Neural cell (in vitro differentiated cells): ENCODE results near the gene STARD5. TPM values are rescaled to one million over a fixed set of nuclear protein-coding genes. Genes with fewer than 3 reads are reported as not detected.

ENCODE experiments used
- H2AFZ ChIP-seq: fragments of 200-600, 300-800 bp; sonication (generic), shearing (Covaris generic); 2 replicates; pipeline ENCODE4 v1.6.0; 2014; ENCODE audit warnings: low read depth, mild to moderate bottlenecking, antibody characterized with exemption, low read length, moderate library complexity
- H3F3A ChIP-seq: fragments of 200-600 bp; shearing (Covaris generic); 2 replicates; pipeline ENCODE4 v1.6.1; 2016; ENCODE audit warnings: mild to moderate bottlenecking, moderate library complexity, mixed read lengths, antibody characterized with exemption, low read length; ENCODE audit not compliant: insufficient read depth, poor library complexity, severe bottlenecking
- H3K27ac ChIP-seq: fragments of 200-600, 300-800 bp; sonication (generic), shearing (Covaris generic); 2 replicates; pipeline ENCODE4 v1.5.1; 2014; ENCODE audit warnings: mild to moderate bottlenecking, low read length, moderate library complexity
- H3K27me3 ChIP-seq: fragments of 300-800, 200-600 bp; sonication (generic), shearing (Covaris generic); 2 replicates; pipeline ENCODE4 v1.6.0; 2014; ENCODE audit warnings: mild to moderate bottlenecking, low read depth, low read length, moderate library complexity; ENCODE audit not compliant: insufficient read depth
- H3K36me3 ChIP-seq: fragments of 300-800, 200-600 bp; sonication (generic), shearing (Covaris generic); 2 replicates; pipeline ENCODE4 v1.5.1; 2014; ENCODE audit warnings: mild to moderate bottlenecking, antibody characterized with exemption, low read length, moderate library complexity; ENCODE audit not compliant: insufficient read depth
- H3K4me2 ChIP-seq: fragments of 300-800, 200-600 bp; sonication (generic), shearing (Covaris generic); 2 replicates; pipeline ENCODE4 v1.6.0; 2014; ENCODE audit warnings: mild to moderate bottlenecking, low read length
- H3K4me3 ChIP-seq: fragments of 300-800, 200-600 bp; sonication (generic), shearing (Covaris generic); 2 replicates; pipeline ENCODE4 v1.5.1; 2014; ENCODE audit warnings: mild to moderate bottlenecking, low read length, moderate library complexity
- H3K79me2 ChIP-seq: fragments of 200-600 bp; shearing (Covaris generic); replicated peaks from 2 replicates; pipeline ENCODE4 v1.6.0; 2014; ENCODE audit warnings: mild to moderate bottlenecking, low read length, moderate library complexity; ENCODE audit not compliant: insufficient read depth
- H3K9ac ChIP-seq: fragments of 300-800, 200-600 bp; sonication (generic), shearing (Covaris generic); 2 replicates; pipeline ENCODE4 v1.6.1; 2016; ENCODE audit warnings: mild to moderate bottlenecking, low read length, mixed read lengths
- H3K9me2 ChIP-seq: fragments of 200-600 bp; shearing (Covaris generic); 2 replicates; pipeline ENCODE4 v1.6.1; 2016; ENCODE audit warnings: mild to moderate bottlenecking, low read length, mixed read lengths; ENCODE audit not compliant: insufficient read depth
- H3K9me3 ChIP-seq: fragments of 200-600, 300-800 bp; sonication (generic), shearing (Covaris generic); 2 replicates; pipeline ENCODE4 v1.6.1; 2016; ENCODE audit warnings: mild to moderate bottlenecking, mixed run types, low read length, moderate library complexity, mixed read lengths
- H4K20me1 ChIP-seq: fragments of 200-600 bp; shearing (Covaris generic); 2 replicates; pipeline ENCODE4 v1.6.1; 2016; ENCODE audit warnings: mild to moderate bottlenecking, mixed run types; ENCODE audit not compliant: insufficient read depth
- EP300 ChIP-seq: fragments of 450-650 bp; conservative IDR thresholded peaks from 2 replicates; pipeline ENCODE4 v1.6.1; 2014; ENCODE audit warnings: antibody characterized with exemption, mild to moderate bottlenecking, moderate library complexity; ENCODE audit not compliant: poor library complexity, severe bottlenecking
- EZH2 ChIP-seq: fragments of 200-600, 300-800 bp; shearing (Covaris generic), sonication (generic); IDR thresholded peaks from 2 replicates; pipeline ENCODE4 v1.6.1; 2014; ENCODE audit warnings: antibody characterized with exemption, low read length, borderline replicate concordance, mild to moderate bottlenecking; ENCODE audit not compliant: insufficient read depth, poor library complexity, severe bottlenecking
- MXI1 ChIP-seq: fragments of 450-650 bp; conservative IDR thresholded peaks from 2 replicates; pipeline ENCODE4 v1.6.1; 2014; ENCODE audit warnings: antibody characterized with exemption, mild to moderate bottlenecking; ENCODE audit not compliant: poor library complexity, severe bottlenecking
- POLR2AphosphoS5 ChIP-seq: IDR thresholded peaks from 2 replicates; pipeline ENCODE4 v1.6.1; 2012
- RAD21 ChIP-seq: fragments of 450-650 bp; conservative IDR thresholded peaks from 2 replicates; pipeline ENCODE4 v1.6.1; 2014; ENCODE audit warnings: antibody characterized with exemption, mild to moderate bottlenecking, moderate library complexity
- SMC3 ChIP-seq: fragments of 450-650 bp; conservative IDR thresholded peaks from 2 replicates; pipeline ENCODE4 v1.6.1; 2014; ENCODE audit warnings: antibody characterized with exemption, mild to moderate bottlenecking, moderate library complexity; ENCODE audit not compliant: poor library complexity
- TAF1 ChIP-seq: IDR thresholded peaks from 2 replicates; pipeline ENCODE4 v1.6.1; 2012; ENCODE audit warnings: low read depth
- polyA plus RNA-seq: library from polyadenylated mRNA; depleted of rRNA; stranded (reverse); fragments of >200 nt; gene quantifications from 2 replicates; pipeline ENCODE4 v1.2.3, GENCODE V29; 2014
- TF ChIP-seq, protein P1 (sequence below): IDR thresholded peaks from 2 replicates; pipeline ENCODE4 v1.6.1; 2012; ENCODE audit warnings: borderline replicate concordance
- TF ChIP-seq, protein P2 (sequence below): fragments of 450-650 bp; IDR thresholded peaks from 2 replicates; pipeline ENCODE4 v1.5.1; 2014; ENCODE audit warnings: antibody characterized with exemption, mild to moderate bottlenecking, moderate library complexity; ENCODE audit not compliant: poor library complexity, severe bottlenecking

Gene STARD5
- polyA plus RNA-seq, 1 donor from 2014 or later, result 0.76 TPM

DNA sequence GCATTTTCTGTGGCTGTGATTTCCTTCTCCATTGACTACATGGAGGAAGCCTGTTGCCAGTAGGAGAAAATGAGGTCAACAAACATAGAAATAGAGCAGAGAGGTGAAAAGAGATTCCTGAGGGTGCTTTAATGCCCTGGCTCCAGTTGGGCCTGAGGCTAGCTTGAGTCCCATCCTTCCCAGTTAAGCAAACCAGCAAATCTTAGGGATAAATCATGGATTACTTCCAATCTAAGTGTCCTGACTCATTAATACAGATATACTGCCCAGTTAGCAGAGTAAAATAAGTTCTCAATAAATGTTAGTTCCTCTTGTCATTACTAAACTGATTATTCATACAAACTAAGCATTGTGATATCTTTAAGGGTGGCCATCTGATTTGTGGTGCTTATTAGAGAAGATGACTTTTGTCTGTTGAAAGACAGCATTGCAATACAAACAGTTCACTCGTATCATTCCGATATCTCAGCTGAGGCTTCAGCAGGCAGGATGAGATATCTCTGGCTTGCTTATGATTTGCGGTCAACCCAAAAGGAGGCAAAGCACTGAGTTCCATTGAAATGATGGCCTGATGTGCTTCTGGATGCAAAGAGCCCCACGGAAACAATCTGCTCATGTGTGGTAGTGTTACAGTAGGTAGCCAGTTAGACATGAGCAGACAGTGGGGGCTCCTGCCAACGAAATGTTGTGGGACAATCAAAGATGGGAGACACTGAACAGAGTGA lies 6.6 kb upstream of the STARD5 start:
- no peak overlapping the region for H3K9ac ChIP-seq
- no peak overlapping the region for H3K4me3 ChIP-seq
- H3K4me2 ChIP-seq, result no peak overlapping the region
- no peaks in the 10 kb centered on the region for H3F3A ChIP-seq
- H3K27me3 ChIP-seq, result no peaks in the 10 kb centered on the region
- no peaks in the 10 kb centered on the region for H3K9me3 ChIP-seq
- no peaks in the 10 kb centered on the region for H4K20me1 ChIP-seq
- no peaks in the 10 kb centered on the region for H3K79me2 ChIP-seq
- H3K27ac ChIP-seq, result no peak overlapping the region
- TF ChIP-seq, protein P1, sequence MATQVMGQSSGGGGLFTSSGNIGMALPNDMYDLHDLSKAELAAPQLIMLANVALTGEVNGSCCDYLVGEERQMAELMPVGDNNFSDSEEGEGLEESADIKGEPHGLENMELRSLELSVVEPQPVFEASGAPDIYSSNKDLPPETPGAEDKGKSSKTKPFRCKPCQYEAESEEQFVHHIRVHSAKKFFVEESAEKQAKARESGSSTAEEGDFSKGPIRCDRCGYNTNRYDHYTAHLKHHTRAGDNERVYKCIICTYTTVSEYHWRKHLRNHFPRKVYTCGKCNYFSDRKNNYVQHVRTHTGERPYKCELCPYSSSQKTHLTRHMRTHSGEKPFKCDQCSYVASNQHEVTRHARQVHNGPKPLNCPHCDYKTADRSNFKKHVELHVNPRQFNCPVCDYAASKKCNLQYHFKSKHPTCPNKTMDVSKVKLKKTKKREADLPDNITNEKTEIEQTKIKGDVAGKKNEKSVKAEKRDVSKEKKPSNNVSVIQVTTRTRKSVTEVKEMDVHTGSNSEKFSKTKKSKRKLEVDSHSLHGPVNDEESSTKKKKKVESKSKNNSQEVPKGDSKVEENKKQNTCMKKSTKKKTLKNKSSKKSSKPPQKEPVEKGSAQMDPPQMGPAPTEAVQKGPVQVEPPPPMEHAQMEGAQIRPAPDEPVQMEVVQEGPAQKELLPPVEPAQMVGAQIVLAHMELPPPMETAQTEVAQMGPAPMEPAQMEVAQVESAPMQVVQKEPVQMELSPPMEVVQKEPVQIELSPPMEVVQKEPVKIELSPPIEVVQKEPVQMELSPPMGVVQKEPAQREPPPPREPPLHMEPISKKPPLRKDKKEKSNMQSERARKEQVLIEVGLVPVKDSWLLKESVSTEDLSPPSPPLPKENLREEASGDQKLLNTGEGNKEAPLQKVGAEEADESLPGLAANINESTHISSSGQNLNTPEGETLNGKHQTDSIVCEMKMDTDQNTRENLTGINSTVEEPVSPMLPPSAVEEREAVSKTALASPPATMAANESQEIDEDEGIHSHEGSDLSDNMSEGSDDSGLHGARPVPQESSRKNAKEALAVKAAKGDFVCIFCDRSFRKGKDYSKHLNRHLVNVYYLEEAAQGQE, result no peak
- H3K9me2 ChIP-seq, result no peaks in the 10 kb centered on the region
- H2AFZ ChIP-seq, result no peak overlapping the region
- no peaks in the 10 kb centered on the region for H3K36me3 ChIP-seq

DNA sequence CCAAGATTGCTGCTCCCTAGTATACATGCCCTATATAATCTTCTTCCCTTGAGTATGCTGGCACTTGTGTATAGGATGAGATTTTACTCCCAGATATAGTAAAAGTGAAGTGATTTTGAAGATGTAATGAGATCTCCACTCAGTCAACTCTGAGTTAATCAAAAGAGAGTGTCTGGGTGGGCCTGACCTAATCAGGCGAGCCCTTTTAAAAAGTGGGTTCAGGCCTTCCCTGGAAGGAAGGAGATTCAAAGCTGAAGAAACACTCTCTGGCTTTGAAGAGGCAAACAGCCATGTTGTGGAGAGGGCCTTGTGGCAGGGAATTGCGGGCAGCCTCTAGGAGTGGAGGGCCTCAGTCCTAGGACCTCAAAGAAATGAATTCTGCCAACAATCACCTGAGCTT lies 5.5 kb upstream of the STARD5 start:
- Histone ChIP-seq H3K9me3 (no peaks in the 10 kb centered on the region), H2AFZ (no peak overlapping the region), H3K4me2 (no peak overlapping the region), H4K20me1 (no peaks in the 10 kb centered on the region), H3F3A (no peaks in the 10 kb centered on the region), H3K4me3 (no peak overlapping the region), H3K36me3 (no peaks in the 10 kb centered on the region), H3K79me2 (no peaks in the 10 kb centered on the region), H3K27me3 (no peaks in the 10 kb centered on the region), H3K9ac (no peak overlapping the region), H3K27ac (no peak overlapping the region), H3K9me2 (no peaks in the 10 kb centered on the region)
- TF ChIP-seq RAD21 (no peak), EZH2 (no peak), EP300 (no peak), SMC3 (no peak), POLR2AphosphoS5 (no peak), MXI1 (no peak), TAF1 (no peak)
- TF ChIP-seq, protein P1, result no peak
- TF ChIP-seq, protein P2, sequence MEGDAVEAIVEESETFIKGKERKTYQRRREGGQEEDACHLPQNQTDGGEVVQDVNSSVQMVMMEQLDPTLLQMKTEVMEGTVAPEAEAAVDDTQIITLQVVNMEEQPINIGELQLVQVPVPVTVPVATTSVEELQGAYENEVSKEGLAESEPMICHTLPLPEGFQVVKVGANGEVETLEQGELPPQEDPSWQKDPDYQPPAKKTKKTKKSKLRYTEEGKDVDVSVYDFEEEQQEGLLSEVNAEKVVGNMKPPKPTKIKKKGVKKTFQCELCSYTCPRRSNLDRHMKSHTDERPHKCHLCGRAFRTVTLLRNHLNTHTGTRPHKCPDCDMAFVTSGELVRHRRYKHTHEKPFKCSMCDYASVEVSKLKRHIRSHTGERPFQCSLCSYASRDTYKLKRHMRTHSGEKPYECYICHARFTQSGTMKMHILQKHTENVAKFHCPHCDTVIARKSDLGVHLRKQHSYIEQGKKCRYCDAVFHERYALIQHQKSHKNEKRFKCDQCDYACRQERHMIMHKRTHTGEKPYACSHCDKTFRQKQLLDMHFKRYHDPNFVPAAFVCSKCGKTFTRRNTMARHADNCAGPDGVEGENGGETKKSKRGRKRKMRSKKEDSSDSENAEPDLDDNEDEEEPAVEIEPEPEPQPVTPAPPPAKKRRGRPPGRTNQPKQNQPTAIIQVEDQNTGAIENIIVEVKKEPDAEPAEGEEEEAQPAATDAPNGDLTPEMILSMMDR, result no peak
